ENCODE measurements around the gene SRI. TPM values are rescaled to one million over a fixed set of nuclear protein-coding genes. Genes with fewer than 3 reads are reported as not detected.
"Not testable (repeated sequence)": the region's sequence is repeated elsewhere in the genome, so short reads cannot be mapped to it uniquely, and the experiment has no call there.

SRI gene
- total RNA-seq, 1 experiment from 2014 or later, result 110 TPM

DNA sequence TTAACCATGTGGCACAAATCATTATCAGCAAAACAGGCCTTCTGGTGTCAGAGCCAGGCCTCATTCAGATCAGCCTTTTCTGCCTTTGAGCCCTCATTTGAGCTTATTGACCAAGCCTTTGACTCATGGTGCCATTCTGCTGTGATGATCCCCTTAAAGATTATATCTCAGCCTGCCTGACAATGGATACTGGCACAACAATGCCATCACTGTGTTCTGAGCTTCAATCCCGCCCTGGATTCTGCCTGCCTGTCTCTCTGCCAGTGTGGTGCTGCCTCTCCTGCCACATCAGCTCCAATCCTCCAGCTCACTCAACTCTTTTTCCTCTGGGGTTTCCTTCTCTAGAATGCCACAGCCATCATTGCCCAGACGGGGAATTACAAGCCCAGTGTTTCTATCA lies 52.6 kb downstream of the SRI start:
- intact Hi-C loops (cut with micrococcal nuclease), result no loop called here
- H3K27ac Mint-ChIP-seq (ENCODE audit: low read depth, unreplicated experiment), result no peak overlapping the region

DNA sequence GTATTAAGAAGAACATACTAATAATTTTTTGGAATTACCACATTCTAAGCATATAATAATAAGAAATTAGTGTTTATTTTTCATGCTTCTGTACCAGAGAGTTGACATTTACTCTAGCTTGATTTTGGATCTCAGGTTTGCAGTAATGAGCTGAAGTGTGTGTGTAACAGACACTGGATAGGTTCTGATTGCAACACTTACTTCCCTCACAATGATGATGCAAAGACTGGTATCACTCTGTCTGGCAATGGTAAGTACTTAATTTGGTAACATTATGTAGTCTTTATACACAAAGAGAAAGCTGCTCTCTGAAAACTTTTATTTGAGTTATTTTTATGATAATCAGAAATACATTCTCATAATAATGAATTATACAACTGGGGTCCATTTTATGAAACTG lies 54.1 kb downstream of the SRI start:
- BruUV-seq (replicated peaks), result no TSS peak
- DNase-seq (ENCODE audit: unreplicated experiment), result peak; percentile 8
- POLR2A ChIA-PET, result no interaction called here
- H3K27ac Mint-ChIP-seq (ENCODE audit: low read depth, unreplicated experiment), result no peak overlapping the region
- intact Hi-C loops (cut with micrococcal nuclease), result no loop called here
- TF ChIP-seq, protein P1, sequence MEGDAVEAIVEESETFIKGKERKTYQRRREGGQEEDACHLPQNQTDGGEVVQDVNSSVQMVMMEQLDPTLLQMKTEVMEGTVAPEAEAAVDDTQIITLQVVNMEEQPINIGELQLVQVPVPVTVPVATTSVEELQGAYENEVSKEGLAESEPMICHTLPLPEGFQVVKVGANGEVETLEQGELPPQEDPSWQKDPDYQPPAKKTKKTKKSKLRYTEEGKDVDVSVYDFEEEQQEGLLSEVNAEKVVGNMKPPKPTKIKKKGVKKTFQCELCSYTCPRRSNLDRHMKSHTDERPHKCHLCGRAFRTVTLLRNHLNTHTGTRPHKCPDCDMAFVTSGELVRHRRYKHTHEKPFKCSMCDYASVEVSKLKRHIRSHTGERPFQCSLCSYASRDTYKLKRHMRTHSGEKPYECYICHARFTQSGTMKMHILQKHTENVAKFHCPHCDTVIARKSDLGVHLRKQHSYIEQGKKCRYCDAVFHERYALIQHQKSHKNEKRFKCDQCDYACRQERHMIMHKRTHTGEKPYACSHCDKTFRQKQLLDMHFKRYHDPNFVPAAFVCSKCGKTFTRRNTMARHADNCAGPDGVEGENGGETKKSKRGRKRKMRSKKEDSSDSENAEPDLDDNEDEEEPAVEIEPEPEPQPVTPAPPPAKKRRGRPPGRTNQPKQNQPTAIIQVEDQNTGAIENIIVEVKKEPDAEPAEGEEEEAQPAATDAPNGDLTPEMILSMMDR (IDR thresholded peaks at IDR 0.05; ENCODE audit: unreplicated experiment), result no peak
- CTCF ChIA-PET, result interaction anchor here (0.7 to 1.9 kb wide), 5 partner anchors 25 to 660 kb away, joined by 3 to 5 read pairs (median 3); partner anchors contain the start of gene ADAM22
- H3K36me3 Mint-ChIP-seq (ENCODE audit: insufficient read depth, unreplicated experiment), result peaks cover 6% of the 10 kb centered on the region
- no peak overlapping the region for H3K4me3 Mint-ChIP-seq (ENCODE audit: unreplicated experiment)
- H3K27me3 Mint-ChIP-seq (ENCODE audit: insufficient read depth, unreplicated experiment), result peaks cover 31% of the 10 kb centered on the region
- no peaks in the 10 kb centered on the region for H3K9me3 Mint-ChIP-seq (ENCODE audit: unreplicated experiment)
- H3K4me1 Mint-ChIP-seq (ENCODE audit: insufficient read depth, unreplicated experiment), result no peaks in the 10 kb centered on the region

More for the DNA sequence above, 52.6 kb downstream of the SRI start:
- no peak overlapping the region for H3K4me3 Mint-ChIP-seq (ENCODE audit: unreplicated experiment)
- H3K4me1 Mint-ChIP-seq (ENCODE audit: insufficient read depth, unreplicated experiment), result no peaks in the 10 kb centered on the region
- CTCF ChIA-PET, result interaction anchor here (0.7 to 1.2 kb wide), 6 partner anchors 9 to 663 kb away, joined by 3 read pairs; no protein-coding TSS in a partner anchor
- H3K27me3 Mint-ChIP-seq (ENCODE audit: insufficient read depth, unreplicated experiment), result peaks cover 33% of the 10 kb centered on the region
- POLR2A ChIA-PET, result no interaction called here
- DNase-seq (ENCODE audit: unreplicated experiment), result no peak
- BruUV-seq (replicated peaks), result no TSS peak
- TF ChIP-seq, protein P1 (IDR thresholded peaks at IDR 0.05; ENCODE audit: unreplicated experiment), result no peak
- H3K9me3 Mint-ChIP-seq (ENCODE audit: unreplicated experiment), result no peaks in the 10 kb centered on the region
- no peaks in the 10 kb centered on the region for H3K36me3 Mint-ChIP-seq (ENCODE audit: insufficient read depth, unreplicated experiment)

DNA sequence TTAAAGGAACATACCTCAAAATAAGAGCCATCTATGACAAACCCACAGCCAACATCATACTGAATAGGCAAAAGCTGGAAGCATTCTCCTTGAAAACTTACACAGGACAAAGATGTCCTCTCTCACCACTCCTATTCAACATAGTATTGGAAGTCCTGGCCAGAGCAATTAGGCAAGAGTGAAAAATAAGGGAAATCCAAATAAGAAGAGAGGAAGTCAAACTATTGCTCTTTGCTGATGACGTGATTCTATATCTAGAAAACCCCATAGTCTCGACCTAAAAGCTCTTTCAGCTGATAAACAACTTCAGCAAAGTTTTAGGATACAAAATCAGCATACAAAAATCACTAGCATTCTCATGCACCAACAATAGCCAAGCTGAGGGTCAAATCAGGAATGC lies 60.1 kb downstream of the SRI start:
- CTCF ChIA-PET, result interaction anchor here (0.8 to 1.2 kb wide), 2 partner anchors 10 to 654 kb away, joined by 3 to 10 read pairs; no protein-coding TSS in a partner anchor
- H3K36me3 Mint-ChIP-seq (ENCODE audit: insufficient read depth, unreplicated experiment); intact Hi-C loops (cut with micrococcal nuclease): not testable (repeated sequence)

DNA sequence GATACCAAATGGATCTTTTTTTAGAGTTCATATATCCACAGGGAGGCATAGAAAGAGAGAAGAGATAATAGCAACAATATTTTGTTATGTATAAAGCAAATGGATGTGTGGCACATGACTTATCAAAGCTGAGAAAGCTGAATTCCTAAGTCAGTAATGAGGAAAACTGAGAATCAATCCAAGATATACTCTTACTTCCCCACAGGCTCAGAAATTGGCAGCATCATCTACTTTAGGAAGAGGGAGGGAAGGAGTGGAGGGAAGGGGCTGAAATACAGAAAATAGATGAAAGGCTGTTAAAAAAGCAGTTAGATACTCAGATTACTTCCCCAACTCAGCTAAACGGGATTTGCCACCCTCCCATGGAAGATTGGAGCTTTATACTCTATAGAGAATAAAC lies 63.5 kb downstream of the SRI start:
- H3K27me3 Mint-ChIP-seq (ENCODE audit: insufficient read depth, unreplicated experiment), result peaks cover 71% of the 10 kb centered on the region
- BruUV-seq (replicated peaks), result no TSS peak
- TF ChIP-seq, protein P1 (IDR thresholded peaks at IDR 0.05; ENCODE audit: unreplicated experiment), result no peak
- ChIA-PET CTCF (no interaction called here), POLR2A (no interaction called here)
- no peak overlapping the region for H3K27ac Mint-ChIP-seq (ENCODE audit: low read depth, unreplicated experiment)
- no peak overlapping the region for H3K4me3 Mint-ChIP-seq (ENCODE audit: unreplicated experiment)
- DNase-seq (ENCODE audit: unreplicated experiment), result no peak
- H3K4me1 Mint-ChIP-seq (ENCODE audit: insufficient read depth, unreplicated experiment), result no peaks in the 10 kb centered on the region
- intact Hi-C loops (cut with micrococcal nuclease), result no loop called here
- H3K36me3 Mint-ChIP-seq (ENCODE audit: insufficient read depth, unreplicated experiment), result peaks cover 6% of the 10 kb centered on the region
- H3K9me3 Mint-ChIP-seq (ENCODE audit: unreplicated experiment), result peaks cover 13% of the 10 kb centered on the region

More for the DNA sequence above, 60.1 kb downstream of the SRI start:
- H3K4me1 Mint-ChIP-seq (ENCODE audit: insufficient read depth, unreplicated experiment); BruUV-seq (replicated peaks); H3K27ac Mint-ChIP-seq (ENCODE audit: low read depth, unreplicated experiment); POLR2A ChIA-PET; H3K4me3 Mint-ChIP-seq (ENCODE audit: unreplicated experiment); DNase-seq (ENCODE audit: unreplicated experiment): not testable (repeated sequence)
- H3K9me3 Mint-ChIP-seq (ENCODE audit: unreplicated experiment), result peaks cover 13% of the 10 kb centered on the region
- H3K27me3 Mint-ChIP-seq (ENCODE audit: insufficient read depth, unreplicated experiment), result peaks cover 56% of the 10 kb centered on the region

DNA sequence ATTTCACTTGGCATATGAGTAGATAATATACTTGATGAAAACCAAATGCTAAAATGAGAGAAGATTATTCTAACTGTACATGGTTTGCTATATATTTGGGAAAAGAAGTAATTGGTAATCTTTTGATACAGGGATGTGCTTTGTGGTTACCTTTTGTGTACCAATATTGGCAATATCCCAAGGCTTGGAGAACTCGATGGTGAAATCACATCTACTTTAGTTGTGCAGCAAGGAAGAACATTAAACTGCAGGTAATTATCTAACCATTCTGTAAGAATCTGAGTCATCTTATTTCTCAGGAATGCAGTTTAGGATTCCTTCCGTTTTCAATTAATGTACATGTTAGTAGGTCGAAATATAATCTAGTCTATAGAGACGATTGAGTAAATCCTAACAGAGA lies 64.1 kb downstream of the SRI start:
- BruUV-seq (replicated peaks), result no TSS peak
- Mint-ChIP-seq H3K4me1 (ENCODE audit: insufficient read depth, unreplicated experiment) (no peaks in the 10 kb centered on the region), H3K9me3 (ENCODE audit: unreplicated experiment) (peaks cover 13% of the 10 kb centered on the region), H3K27ac (ENCODE audit: low read depth, unreplicated experiment) (no peak overlapping the region), H3K27me3 (ENCODE audit: insufficient read depth, unreplicated experiment) (peaks cover 77% of the 10 kb centered on the region), H3K36me3 (ENCODE audit: insufficient read depth, unreplicated experiment) (peaks cover under 1% of the 10 kb centered on the region), H3K4me3 (ENCODE audit: unreplicated experiment) (no peak overlapping the region)
- DNase-seq (ENCODE audit: unreplicated experiment), result peak; percentile 20
- TF ChIP-seq, protein P1 (IDR thresholded peaks at IDR 0.05; ENCODE audit: unreplicated experiment), result no peak
- intact Hi-C loops (cut with micrococcal nuclease), result no loop called here
- ChIA-PET CTCF (no interaction called here), POLR2A (no interaction called here)

Data from MCF 10A (cell line).